NCI-H2227 (cell line): ENCODE measurements around the gene MANEA.
"Not testable (repeated sequence)": the region's sequence is repeated elsewhere in the genome, so short reads cannot be mapped to it uniquely, and the experiment has no call there.

Source experiments
- DNase-seq: peaks from one replicate; lab custom pipeline; 2025; ENCODE audit not compliant: unreplicated experiment; lab: John Stamatoyannopoulos, UW

Gene MANEA, protein sequence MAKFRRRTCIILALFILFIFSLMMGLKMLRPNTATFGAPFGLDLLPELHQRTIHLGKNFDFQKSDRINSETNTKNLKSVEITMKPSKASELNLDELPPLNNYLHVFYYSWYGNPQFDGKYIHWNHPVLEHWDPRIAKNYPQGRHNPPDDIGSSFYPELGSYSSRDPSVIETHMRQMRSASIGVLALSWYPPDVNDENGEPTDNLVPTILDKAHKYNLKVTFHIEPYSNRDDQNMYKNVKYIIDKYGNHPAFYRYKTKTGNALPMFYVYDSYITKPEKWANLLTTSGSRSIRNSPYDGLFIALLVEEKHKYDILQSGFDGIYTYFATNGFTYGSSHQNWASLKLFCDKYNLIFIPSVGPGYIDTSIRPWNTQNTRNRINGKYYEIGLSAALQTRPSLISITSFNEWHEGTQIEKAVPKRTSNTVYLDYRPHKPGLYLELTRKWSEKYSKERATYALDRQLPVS

DNA sequence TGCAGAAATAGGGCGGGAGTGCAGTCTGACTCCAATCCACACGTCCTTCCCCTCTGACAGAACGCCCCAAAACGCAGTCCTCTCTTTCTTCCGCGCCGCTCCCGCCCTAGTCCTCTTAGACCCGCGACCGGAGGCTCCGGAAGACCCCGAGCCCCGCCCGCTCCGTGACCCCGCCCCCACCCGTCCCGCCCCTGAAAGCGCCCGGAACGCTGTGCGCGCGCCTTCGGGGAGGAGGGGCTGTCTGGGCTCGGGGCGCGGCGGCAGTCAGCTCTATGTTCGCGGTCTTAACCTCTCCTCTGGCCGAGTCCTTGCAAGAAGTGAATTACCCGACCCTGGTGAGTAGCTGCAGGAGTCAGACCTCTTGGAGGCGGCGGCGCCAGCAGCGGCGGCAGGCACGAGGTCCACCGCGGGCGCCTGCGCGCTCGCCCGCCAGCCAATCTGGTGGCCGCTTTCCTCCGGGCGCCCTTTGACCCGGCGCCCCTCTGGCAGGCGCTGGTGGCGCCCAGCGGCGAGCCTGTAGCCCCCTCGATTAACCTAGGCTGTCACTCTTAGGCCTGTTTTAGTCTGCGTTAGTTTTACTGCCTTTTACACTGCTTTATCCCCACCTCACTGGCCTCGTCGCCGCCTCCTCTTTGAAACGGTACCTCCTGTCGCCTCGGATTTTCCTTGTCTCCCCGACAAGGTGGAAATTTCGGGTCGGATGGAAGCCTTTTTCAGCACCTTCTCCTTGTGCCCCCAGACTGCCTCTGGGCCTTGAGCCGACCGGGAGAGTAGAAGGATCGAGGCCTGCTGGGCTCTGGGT, at the start of gene MANEA:
Gene MANEA (plus strand): TSS at position 232 of the 802 bp plus-strand sequence. CDS start 8,905 bp downstream, outside the sequence.
- DNase-seq, result peak; percentile 85

- DNase-seq, result no peak
Observed at GRCh38 chr6:95529762-95530161, 47.6 kb upstream of the MANEA start.

- DNase-seq, result no peak
Observed at GRCh38 chr6:95530176-95530819, 47.0 kb upstream of the MANEA start.

- DNase-seq, result no peak
Observed at GRCh38 chr6:95543798-95544197, 33.5 kb upstream of the MANEA start.

- no peak for DNase-seq
Observed at GRCh38 chr6:95544517-95545225, 32.7 kb upstream of the MANEA start.

- no peak for DNase-seq
Observed at GRCh38 chr6:95545226-95545625, 32.1 kb upstream of the MANEA start.

DNA sequence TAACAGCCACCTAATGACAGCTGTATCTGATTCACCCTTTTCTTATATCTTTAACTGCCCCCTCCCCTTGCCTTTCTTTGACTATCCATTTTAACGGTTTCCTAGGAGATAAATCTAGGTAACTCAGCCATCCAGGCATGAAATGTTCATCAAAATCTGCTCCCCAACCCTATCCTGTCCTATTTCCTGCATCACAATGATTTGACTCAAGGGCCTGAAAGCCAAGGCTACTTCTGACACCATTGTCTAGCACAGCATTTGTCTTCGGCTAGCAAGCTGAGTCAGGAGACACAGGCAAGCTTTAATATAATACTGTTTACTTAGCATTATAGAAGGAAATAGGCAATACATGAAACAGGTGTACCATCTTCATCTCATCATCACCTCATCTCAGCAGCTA, 31.6 kb upstream of the MANEA start:
- DNase-seq, result no peak

GRCh38 chr6:95546148-95546547, 31.2 kb upstream of the MANEA start:
- no peak for DNase-seq

- DNase-seq, result no peak
Observed at GRCh38 chr6:95547043-95547442, 30.3 kb upstream of the MANEA start.

GRCh38 chr6:95548188-95548786, 29.0 kb upstream of the MANEA start:
- no peak for DNase-seq

DNA sequence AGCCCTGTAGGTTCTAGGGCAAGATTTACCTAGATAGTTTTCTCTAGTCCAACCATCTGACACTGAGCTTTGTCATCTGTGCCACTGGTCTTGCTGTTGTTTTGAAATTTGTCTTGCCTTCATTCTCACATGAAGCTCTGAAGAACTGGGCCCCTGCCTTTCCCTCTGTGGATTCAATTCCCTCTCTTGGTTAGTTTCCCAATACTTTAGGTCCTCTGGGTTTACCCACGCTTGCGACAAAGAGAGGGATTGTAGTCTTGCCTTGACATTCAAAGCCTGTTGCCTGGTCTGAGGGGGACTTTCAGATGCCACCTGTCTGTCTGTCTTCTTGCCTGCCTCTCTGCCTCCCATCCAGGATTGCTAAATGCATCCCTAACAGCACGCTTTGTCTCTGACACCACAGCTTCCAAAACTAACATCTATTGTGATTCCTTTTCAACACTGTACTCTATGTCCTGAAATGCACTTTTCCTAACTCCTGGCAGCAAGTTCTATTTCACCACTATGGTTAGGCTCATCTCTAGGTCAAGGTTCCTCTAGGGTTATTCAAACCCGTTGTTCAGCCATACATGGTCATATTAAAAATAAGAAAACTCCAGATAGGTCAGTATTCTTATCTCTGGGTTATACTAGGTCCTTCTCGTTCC, 25.5 kb upstream of the MANEA start:
- DNase-seq, result no peak

DNA sequence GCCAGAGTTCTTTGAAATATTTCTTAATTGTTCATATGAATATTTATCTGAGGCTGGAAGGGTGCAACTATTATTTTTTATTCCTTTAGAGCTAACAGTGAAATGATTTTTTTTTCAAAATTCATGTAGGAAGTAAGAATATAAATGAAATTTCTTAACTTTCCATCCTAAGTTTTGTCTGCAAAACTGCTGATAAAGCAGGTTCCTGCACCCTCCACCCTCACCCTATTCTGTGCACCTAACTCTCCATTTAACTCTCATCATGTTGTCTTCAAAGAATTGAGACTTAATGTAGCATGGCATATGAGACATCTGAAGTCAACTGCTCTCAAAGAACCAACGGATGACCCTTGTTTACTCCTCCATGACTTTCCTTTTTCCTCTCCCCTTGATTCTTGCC, 23.5 kb upstream of the MANEA start:
- no peak for DNase-seq

GRCh38 chr6:95560956-95561355, 16.4 kb upstream of the MANEA start:
- DNase-seq, result not testable (repeated sequence)

DNA sequence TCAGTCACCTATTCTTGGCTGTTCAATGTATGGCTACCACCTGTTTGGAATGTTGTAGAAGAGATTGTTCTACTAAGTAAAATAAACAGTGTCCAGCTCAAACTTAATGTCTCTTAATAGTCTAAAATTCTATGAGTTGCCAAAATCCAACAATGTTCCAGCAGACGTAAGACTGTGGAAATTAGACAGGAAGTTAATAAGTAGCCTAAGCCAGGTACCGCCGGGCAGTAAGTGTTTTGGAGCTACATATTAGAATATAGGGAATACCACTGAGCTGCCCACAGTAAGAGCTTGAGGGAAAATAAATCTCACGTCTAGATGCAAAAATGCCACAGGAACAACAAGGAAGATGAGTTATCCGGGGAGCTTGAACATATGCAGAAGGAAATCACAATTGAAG, 7.8 kb upstream of the MANEA start:
- no peak for DNase-seq

GRCh38 chr6:95572098-95572497, 5.2 kb upstream of the MANEA start:
- DNase-seq, result no peak

GRCh38 chr6:95574811-95575210, 2.5 kb upstream of the MANEA start:
- no peak for DNase-seq

GRCh38 chr6:95576218-95576997, 927 bp upstream of the MANEA start:
- no peak for DNase-seq

- DNase-seq, result no peak
Observed at GRCh38 chr6:95576998-95577303, 384 bp upstream of the MANEA start.

DNA sequence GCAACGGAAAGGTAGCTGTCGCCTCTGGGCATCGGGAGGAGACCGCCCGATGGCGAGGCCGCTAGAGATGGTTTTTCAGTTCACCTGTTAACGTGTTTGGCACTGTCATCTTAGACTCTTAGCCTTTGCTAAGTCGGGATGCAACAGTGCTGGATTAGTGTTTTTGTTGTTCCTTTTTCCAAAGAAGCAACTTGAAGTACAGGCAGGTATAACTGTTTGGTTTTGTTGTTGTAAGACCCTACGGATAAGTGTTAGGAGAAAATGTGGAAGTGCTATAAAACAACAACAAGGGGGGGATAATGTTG, 723 bp downstream of the MANEA start:
- no peak for DNase-seq

GRCh38 chr6:95581073-95581472, 3.7 kb downstream of the MANEA start:
- no peak for DNase-seq
